ENCODE results near the gene EMILIN3.

The EMILIN3 gene
- 0 to 0.12 (median 0.02) reads per million in 18 experiments for total RNA-seq

- DNase-seq: no peak
Measured at GRCh38 chr20:41366546-41367392, at the start of gene EMILIN3. Gene EMILIN3 (minus strand): TSS chr20:41366818. CDS start chr20:41366634, 184 bp downstream.

DNA sequence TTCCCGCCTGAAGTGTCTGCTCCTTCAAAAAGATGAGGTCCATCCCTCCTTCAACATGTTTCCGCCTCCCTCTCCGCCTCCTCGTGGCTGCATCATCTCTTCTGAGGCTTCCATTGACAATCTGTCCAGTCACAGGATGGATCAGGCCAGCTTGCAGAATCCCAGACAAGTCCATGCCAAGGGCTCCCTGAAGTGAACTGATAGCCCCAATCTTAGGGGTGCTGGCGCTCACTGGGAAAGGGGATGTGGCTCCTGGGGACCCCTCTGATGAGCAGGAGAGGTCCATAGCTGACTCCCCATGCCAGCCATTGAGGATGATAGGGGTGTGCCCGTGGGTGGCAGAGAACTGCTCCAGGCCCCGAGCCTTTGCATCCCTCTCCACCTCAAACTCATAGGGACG is 48.6 kb upstream of the EMILIN3 start:
- DNase-seq: no peak

DNA sequence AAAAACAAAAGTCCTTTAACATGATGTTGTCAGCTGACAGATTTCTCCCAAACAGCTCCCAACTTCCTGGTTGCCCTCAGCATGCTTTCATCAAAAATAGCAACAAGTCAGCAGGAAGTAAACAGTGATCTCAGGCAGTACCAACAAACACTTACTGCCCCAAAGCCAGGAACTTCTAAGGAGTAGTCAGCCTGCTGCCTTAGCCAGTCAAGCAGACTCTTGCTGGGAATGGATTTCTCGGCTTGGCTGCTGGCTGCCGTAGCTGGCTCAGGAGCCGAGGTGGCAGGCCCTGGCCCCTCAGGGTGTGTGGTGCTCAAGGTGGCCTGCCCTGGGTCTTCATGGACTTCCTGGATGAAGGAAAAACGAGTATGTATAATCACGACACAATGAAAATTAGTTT is 46.6 kb upstream of the EMILIN3 start:
- no peak for DNase-seq

DNA sequence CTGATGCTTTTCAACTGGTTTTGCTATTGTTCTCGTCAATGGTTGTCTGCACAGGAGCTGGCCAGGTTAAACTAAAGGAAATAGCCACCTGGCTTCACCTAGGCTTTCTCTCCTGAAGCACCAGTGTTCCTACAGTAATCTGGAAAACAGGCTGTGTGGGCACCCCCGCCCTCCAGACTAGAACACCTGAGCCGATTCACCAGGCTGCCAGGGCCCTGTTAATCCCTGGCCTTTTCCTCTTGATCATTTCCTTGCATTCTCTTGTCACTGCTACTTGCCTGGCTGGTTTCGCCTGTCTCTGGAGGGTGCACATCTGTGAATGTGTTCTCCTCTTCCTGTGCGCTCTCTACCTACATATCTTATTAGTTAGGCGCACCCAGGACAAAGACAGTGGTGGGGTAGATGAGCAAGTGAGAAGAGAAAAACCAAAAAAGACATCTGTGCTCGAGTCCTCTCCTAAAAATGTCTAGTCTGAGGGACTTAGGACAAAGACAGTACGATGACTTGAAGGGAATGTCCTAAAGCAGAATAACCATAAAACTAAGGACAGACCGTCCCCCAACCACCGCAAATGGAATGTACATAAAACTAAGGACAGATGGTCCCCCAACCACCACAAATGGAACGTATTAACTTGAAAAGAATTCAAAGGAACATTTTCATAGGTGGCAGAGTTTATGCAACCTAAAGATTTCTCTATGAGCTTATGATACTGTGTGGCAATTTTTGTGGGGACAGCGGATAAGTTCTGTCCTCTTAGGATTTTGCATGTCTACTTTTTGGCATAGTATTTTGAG is 45.9 kb upstream of the EMILIN3 start:
- no peak for DNase-seq

DNA sequence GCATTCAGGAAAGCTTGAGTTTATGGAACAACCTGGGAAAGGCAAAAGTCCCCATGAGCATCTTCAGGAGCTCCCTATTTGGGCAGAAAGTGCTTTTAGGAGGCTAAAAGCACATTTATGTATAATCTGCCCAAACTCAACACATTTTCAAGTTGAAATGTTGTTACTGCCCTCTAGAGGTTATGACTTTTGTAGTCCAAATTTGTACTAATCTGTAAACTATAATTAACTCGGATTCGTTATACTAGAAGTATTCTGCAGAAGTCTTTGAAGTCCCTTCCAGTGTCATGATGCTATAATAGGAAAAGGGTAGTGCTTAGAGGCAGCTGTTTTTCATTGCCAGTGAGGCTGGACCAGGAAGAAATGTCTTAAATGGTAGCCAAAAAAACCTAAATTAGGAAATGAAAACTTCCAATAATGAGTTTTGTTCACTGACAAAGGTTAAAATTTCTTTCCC is 44.8 kb upstream of the EMILIN3 start:
- DNase-seq: peak in 1 of 2 donors; percentile 24

- no peak for DNase-seq
Measured at GRCh38 chr20:41408986-41409385, 42.4 kb upstream of the EMILIN3 start.

DNA sequence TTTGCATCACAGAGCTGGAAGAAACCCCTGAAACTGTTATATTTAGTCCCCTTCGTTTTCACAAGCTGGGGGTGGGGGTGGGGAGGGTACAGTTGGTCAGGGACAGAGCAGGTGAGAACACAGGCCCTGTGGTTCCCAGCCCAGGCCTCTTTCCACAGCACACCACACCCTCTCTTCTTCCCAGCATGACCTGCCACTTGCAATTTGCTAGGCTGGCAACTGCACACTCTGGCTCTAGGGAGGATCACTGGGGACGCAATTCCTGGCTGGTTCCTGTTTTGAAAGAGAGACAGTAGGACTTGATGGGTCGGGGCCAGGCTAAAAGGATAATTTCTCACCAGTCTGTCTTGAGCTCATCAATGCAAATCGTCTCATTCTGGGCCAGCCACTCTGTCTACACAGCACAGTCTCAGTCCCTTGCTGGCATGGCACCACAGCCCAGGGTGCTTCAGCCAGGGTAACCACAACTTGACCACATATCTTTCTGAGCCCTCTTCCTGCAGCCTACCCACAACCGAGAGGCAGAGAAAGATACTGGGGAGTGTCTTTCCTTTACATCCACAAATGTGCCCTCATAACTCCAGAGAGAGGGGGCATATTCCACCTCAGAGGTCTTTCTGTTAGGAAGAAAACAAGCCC is 41.7 kb upstream of the EMILIN3 start:
- no peak for DNase-seq

DNA sequence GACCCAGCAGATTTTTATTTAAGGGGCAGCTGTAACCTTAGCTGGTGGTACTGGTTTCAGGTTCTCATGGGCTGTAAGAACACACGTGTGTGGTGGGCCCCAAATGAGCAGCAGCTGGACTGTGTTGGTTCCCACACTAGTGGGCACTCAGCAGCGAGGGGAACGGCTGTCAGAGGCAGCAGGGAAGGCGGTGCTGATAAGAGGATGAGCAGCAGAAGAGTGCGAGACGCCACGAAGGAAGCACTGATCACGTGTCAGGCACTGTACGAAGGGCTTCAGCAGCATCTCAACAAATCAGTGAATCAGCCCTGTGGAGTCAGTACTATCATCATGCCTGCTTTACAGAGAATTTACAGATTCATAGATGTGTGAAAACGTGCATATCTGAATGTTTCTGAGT is 41.0 kb upstream of the EMILIN3 start:
- no peak for DNase-seq

GRCh38 chr20:41406896-41407444 is 40.4 kb upstream of the EMILIN3 start:
- no peak for DNase-seq

GRCh38 chr20:41406353-41406752 is 39.7 kb upstream of the EMILIN3 start:
- DNase-seq: no peak

- no peak for DNase-seq
Measured at GRCh38 chr20:41405436-41405835, 38.8 kb upstream of the EMILIN3 start.

- DNase-seq: no peak
Measured at GRCh38 chr20:41403604-41404003, 37.0 kb upstream of the EMILIN3 start.

DNA sequence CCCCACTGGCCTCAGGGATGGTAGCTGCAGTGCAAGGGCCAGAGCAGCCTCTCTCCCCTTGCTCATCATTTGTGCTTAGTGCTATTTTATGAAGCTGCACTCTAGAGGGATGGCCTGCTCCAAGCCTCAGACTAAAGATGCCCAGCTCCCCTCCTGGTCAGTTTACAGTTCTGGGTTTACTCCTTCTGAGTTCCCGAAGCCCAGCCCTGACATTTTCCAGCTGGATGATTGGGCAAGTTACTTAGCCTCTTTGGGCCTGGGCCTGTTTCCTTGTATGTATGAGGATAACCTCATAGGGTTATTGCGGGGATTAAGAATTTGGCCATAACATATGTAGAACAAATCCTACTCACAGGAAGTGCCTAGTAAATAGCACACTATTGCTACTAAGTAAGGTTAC is 31.8 kb upstream of the EMILIN3 start:
- DNase-seq: no peak

GRCh38 chr20:41395667-41396664 is 29.3 kb upstream of the EMILIN3 start:
- DNase-seq: no peak

DNA sequence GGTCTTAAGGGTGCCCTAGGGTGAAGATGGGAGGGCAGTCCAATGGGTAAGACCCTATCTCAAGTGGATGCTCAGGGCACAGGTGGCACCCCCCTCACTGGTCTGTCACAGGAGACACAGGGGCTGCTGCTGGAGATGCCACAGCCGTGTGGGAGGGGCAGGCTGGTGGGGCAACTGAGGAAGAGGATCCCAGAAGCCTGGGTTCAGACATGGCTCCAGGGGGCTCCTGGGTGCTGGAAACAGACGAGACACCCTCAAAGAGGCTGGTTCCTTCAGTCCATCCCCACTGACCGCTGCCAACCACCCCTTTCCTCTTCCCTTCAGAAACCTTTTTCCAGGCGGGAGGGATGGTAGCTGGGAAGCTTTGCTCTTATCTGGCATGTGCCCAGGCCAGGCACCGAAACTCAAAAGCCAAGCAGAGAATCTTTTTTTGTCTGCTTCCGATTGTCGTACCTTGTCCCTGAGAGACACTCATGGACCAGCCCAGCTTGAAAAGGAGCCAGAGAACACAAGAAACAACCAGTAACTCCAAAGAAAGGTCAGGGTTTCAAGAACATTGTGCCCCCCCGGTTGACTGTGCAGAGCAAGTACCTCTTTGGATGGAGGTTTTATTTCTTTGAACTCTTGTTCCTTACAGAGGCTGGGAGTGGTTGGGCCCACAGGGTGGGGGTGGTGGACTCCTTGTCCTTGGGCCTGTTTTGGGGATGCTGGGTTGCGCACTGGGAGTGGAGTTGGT is 28.5 kb upstream of the EMILIN3 start:
- DNase-seq: no peak

GRCh38 chr20:41394081-41394480 is 27.5 kb upstream of the EMILIN3 start:
- DNase-seq: no peak

GRCh38 chr20:41393705-41394066 is 27.1 kb upstream of the EMILIN3 start:
- DNase-seq: no peak

- DNase-seq: no peak
Measured at GRCh38 chr20:41392871-41393704, 26.5 kb upstream of the EMILIN3 start.

- no peak for DNase-seq
Measured at GRCh38 chr20:41392295-41392694, 25.7 kb upstream of the EMILIN3 start.

DNA sequence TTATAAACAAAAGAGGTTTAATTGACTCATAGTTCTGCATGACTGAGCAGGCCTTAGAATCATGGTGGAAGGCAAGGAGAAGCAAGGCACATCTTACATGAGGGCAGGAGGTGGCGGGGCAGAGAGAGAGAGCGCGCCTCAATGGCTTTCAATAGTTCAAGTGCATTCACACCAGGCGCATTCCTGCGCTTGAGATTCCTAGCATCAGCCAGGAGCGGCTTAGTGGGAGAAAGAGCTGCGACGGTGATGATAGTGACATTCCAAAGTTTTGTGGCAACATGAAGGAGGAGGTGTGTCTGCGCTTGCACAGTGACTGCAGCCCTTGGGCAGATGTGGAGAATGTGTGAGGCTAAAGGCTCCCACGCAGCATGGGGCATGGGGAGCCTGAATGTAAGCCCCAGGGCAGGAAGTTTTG is 25.0 kb upstream of the EMILIN3 start:
- no peak for DNase-seq

Measured in inflammatory macrophage (primary cell).